Cardiac muscle cell (in vitro differentiated cells and primary cell): ENCODE results near the gene SFSWAP. TPM values are rescaled to one million over a fixed set of nuclear protein-coding genes. Genes with fewer than 3 reads are reported as not detected.

Experiments used
- DNase-seq, 2 donors: peaks; one replicate each; pipeline versions ENCODE4 v3.0.0 to v3.0.0-alpha.2; 2010 to 2017; ENCODE audit warnings: low read depth in 1 of 2, low spot score in 1 of 2
- H3K27ac ChIP-seq: fragments of 200-600 bp; sonication (generic); 2 replicates; pipeline ENCODE4 v1.5.1; 2016
- H3K27me3 ChIP-seq: fragments of 200-600 bp; sonication (generic); 2 replicates; pipeline ENCODE4 v1.6.0; 2016; ENCODE audit warnings: control low read depth
- H3K36me3 ChIP-seq: fragments of 200-600 bp; sonication (generic); 2 replicates; pipeline ENCODE4 v1.5.1; 2016; ENCODE audit warnings: control low read depth
- H3K4me1 ChIP-seq: fragments of 200-600 bp; sonication (generic); 2 replicates; pipeline ENCODE4 v1.8.1; 2017; ENCODE audit warnings: low read depth, mild to moderate bottlenecking, mixed run types
- H3K4me3 ChIP-seq: fragments of 200-600 bp; sonication (generic); 2 replicates; pipeline ENCODE4 v1.5.1; 2016; ENCODE audit warnings: mild to moderate bottlenecking
- H3K9me3 ChIP-seq: fragments of 200-600 bp; sonication (generic); 2 replicates; pipeline ENCODE4 v1.5.1; 2017; ENCODE audit warnings: low read depth, mild to moderate bottlenecking, control low read depth
- polyA plus RNA-seq: library from polyadenylated mRNA; unstranded; fragments of >200 nt; fragmentation: Nextera tagmentation; extraction: Ambion mirVana; gene quantifications from 2 replicates; pipeline ENCODE4 v1.2.1, GENCODE V29; 2016
- total RNA-seq: library from RNA; depleted of rRNA; stranded (reverse); fragments of >200 nt; gene quantifications from 2 replicates; pipeline ENCODE4 v1.2.3, GENCODE V29; 2016
- TF ChIP-seq, protein P1 (sequence below): IDR thresholded peaks from 2 replicates; pipeline ENCODE4 v1.5.1; 2012; ENCODE audit warnings: low read depth, mild to moderate bottlenecking, low read length

The SFSWAP gene
- total and polyA plus RNA-seq, 2 experiments from 2014 or later: 24.1 to 44.8 TPM

DNA sequence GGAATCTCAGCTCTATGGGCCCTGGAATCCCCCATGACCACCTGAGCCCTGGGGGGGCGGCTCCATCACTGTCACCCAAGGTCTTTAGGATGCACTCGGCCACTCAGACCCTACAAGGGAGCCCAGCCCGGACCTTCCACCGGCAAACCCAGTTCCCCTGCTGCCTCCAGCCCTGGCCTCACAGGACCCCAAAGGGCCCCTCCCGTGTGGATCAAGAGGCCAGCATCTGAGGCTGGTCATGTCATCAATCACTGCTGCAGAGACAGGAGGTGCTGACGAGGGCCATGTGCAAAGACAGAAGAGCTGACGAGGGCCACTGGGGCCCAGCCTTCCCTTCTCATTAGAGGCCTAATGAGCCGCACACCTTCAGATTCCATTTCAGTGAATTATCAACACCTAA lies 39.0 kb upstream of the SFSWAP start:
- Histone ChIP-seq H3K4me3 (no peak overlapping the region), H3K4me1 (no peaks in the 10 kb centered on the region), H3K27me3 (no peaks in the 10 kb centered on the region), H3K27ac (no peak overlapping the region), H3K9me3 (no peaks in the 10 kb centered on the region), H3K36me3 (no peaks in the 10 kb centered on the region)
- DNase-seq: peak in 1 of 2 donors; percentile 1
- TF ChIP-seq, protein P1, sequence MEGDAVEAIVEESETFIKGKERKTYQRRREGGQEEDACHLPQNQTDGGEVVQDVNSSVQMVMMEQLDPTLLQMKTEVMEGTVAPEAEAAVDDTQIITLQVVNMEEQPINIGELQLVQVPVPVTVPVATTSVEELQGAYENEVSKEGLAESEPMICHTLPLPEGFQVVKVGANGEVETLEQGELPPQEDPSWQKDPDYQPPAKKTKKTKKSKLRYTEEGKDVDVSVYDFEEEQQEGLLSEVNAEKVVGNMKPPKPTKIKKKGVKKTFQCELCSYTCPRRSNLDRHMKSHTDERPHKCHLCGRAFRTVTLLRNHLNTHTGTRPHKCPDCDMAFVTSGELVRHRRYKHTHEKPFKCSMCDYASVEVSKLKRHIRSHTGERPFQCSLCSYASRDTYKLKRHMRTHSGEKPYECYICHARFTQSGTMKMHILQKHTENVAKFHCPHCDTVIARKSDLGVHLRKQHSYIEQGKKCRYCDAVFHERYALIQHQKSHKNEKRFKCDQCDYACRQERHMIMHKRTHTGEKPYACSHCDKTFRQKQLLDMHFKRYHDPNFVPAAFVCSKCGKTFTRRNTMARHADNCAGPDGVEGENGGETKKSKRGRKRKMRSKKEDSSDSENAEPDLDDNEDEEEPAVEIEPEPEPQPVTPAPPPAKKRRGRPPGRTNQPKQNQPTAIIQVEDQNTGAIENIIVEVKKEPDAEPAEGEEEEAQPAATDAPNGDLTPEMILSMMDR: no peak

DNA sequence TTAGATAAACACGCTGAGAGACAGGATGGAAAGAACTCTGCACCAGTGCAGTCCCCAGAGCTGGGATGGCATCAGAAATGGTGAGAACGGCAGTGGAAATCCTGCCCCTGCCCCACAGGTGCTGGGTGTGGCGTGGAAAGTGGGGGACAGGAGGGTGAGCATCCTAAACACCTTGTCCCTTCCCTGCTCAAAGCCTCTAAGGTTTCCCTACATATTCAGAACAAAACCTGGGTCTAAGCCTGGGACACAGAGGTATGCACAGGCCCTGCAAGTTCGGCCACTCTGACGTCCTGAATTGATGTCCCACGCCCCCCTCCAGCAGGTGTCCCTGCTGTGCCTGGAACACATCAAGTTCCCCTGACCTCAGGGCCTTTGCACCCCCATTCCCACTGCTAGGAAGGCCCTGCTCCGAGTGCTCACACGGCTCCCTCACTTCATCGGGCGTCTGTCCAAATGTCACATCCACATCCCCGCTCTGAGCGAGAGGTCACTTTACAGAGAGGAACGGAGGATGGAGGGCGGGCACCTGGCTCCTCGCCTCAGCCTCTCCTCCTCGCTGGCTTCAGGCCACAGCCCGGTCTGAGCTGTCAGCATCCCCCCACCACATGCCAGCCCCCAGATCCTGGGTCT lies 38.5 kb upstream of the SFSWAP start:
- H3K4me1 ChIP-seq: no peaks in the 10 kb centered on the region
- no peaks in the 10 kb centered on the region for H3K9me3 ChIP-seq
- no peaks in the 10 kb centered on the region for H3K36me3 ChIP-seq
- no peak for DNase-seq
- H3K4me3 ChIP-seq: no peak overlapping the region
- no peaks in the 10 kb centered on the region for H3K27me3 ChIP-seq
- TF ChIP-seq, protein P1: no peak
- no peak overlapping the region for H3K27ac ChIP-seq

DNA sequence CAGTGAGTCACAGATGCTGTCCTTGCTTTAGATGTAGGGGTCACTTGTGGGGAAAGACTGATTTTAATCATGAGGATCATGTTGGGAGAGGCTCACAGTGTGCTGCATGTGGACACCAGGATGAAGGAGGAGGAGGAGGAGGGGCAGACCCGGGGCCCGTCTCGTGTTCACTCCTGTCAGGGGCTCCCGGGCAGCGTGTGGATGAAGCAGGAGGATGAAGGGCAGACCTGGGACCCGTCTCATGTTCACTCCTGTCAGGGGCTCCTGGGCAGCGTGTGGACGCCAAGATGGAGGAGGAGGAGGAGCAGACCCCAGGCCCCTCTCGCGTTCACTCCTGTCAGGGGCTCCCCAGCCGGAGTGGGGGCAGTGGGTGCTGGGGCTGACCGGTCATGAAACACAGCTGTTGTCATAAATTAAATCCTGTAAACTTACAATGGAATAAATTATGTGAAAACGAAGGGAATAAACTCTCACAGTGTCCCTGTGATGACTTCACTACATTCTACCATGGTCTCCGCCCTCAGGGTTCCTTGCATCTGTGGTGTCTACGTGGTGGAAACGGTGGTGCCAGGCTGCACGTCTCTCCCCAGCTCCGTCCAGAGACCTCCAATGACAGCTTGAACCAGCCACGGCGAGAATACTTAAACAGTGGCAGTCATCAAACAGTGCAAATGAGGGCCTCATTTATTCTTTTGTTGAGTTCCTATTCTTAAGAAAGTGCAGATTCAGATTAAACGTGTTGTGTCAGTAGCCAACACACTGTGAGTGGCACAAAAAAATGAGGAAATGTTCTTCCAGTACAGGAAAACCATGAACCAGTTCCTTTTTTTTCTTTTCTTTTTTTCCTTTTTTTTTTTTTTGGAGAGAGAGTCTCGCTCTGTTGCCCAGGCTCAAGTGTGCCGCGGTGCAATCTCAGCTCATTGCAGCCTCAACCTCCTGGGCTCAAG lies 37.7 kb upstream of the SFSWAP start:
- Histone ChIP-seq H3K36me3 (no peaks in the 10 kb centered on the region), H3K4me3 (no peak overlapping the region), H3K27me3 (no peaks in the 10 kb centered on the region), H3K4me1 (no peaks in the 10 kb centered on the region), H3K9me3 (no peaks in the 10 kb centered on the region), H3K27ac (no peak overlapping the region)
- TF ChIP-seq, protein P1: no peak
- no peak for DNase-seq

DNA sequence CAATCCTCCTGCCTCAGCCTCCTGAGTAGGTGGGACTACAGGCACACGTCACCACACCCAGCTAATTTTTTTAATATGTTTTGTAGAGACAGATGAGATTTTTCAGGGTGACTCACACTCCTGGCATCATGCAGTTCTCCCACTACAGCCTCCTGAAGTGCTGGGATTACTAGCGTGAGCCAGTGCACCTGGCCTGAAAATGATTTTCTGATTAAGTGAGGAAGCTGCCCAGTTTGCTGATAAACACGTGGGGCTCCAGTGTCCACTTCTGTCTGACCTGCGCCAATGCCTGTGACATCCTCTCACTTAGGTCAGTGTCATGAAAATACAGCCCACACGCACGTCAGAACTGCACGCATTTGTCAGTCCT lies 37.0 kb upstream of the SFSWAP start:
- Histone ChIP-seq H3K36me3 (no peaks in the 10 kb centered on the region), H3K27me3 (no peaks in the 10 kb centered on the region), H3K27ac (no peak overlapping the region), H3K9me3 (no peaks in the 10 kb centered on the region), H3K4me3 (no peak overlapping the region), H3K4me1 (no peaks in the 10 kb centered on the region)
- TF ChIP-seq, protein P1: no peak
- DNase-seq: peak in 1 of 2 donors; percentile 9

DNA sequence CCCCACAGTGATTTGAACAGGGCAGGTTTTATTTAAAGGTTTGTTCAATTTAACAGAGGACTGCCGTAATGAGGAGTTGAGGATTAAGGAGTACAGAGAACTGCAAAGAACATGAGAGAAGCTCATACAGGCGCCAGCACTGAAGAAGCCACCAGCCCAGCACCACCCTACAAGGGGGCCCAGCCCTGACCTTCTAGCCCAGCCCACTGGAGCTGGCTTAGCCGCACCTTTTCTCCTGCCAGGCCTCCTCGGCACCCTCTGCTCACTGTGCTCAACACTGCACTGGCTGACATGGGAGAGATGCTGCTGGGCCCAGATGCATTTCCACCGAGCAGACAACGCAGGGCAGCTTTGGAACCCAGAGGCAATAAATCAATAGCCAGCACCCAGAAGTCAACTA lies 36.5 kb upstream of the SFSWAP start:
- Histone ChIP-seq H3K4me1 (no peaks in the 10 kb centered on the region), H3K27ac (no peak overlapping the region), H3K27me3 (no peaks in the 10 kb centered on the region), H3K36me3 (no peaks in the 10 kb centered on the region), H3K9me3 (no peaks in the 10 kb centered on the region), H3K4me3 (no peak overlapping the region)
- TF ChIP-seq, protein P1: no peak
- DNase-seq: no peak
